Activated CD8-positive, alpha-beta memory T cell treated with anti-CD3 and anti-CD28 coated beads for 48 hours (primary cell): ENCODE results near the gene CCDC92.
A peak's percentile ranks its signal among the peaks of the same experiment; 100 is the strongest.

Source experiments
- DNase-seq, 3 experiments: peaks; one replicate each; pipeline ENCODE4 v3.0.0-alpha.2; 2020; ENCODE audit warnings: low read depth in 2 of 3, low spot score in 2 of 3

The CCDC92 gene

GRCh38 chr12:123937707-123938591 is 34.7 kb downstream of the CCDC92 start:
- peak in 2 of 3 experiments; percentile 23 to 26 for DNase-seq

DNA sequence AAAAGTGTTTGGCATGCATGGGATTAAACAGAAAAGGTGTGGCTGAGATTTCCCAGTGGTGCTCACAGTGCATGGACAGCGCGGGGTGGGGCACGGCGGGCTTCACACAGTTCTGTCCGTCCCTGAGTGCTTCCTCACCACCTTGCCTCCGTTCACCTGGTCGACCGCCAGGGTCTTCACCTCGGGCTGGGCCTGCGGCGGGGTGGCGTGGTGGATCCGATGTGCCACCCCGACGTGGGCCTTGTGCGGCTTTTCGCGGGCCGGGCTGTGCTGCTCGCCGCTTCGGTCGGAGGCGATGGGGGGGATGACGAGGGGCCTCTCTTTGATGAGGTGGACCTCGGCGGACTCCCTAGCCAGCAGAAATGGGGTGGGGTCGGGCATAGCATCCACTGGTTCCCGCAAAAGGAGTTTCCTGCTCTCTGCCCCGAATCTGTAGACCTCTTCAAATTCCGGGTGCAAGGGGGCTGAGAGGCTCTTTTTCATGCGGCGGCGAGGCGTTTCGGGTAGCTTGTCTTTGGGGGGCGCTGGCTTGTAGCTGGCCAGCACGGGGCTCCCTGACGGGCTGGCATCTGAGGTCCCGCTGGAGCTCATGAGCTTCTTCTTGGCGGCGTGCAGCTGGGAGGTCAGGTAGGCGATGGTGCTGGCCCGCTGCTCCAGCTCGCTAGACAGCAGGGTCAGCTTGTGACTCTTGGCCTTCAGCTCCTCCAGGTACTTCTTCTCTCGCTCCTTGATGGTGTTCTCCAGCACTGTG is 35.5 kb downstream of the CCDC92 start:
- no peak for DNase-seq

DNA sequence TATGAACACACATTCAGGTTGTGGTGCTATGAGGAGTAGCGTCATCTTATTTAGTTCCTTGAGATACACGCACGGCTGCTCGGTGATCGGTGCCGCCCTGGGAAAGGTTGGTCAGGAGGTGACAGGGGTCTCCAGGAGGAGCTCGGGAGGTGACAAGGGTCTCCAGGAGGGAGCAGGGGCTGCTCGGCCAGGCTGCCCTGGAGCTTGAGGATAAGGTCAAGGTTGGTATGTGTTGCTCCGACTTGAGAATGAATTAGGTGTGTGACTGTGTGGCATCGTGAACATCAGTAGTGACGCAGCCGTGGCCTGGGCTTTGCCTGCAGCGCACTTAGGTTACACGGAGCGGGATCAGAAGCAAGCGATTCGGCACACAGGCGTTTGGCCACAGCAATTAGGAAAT is 36.2 kb downstream of the CCDC92 start:
- DNase-seq = no peak

GRCh38 chr12:123935956-123936355 is 36.7 kb downstream of the CCDC92 start:
- no peak for DNase-seq

- no peak for DNase-seq
Measured at GRCh38 chr12:123934829-123935228, 37.8 kb downstream of the CCDC92 start.

GRCh38 chr12:123934016-123934620 is 38.5 kb downstream of the CCDC92 start:
- DNase-seq = no peak

- no peak for DNase-seq
Measured at GRCh38 chr12:123933214-123933613, 39.4 kb downstream of the CCDC92 start.

DNA sequence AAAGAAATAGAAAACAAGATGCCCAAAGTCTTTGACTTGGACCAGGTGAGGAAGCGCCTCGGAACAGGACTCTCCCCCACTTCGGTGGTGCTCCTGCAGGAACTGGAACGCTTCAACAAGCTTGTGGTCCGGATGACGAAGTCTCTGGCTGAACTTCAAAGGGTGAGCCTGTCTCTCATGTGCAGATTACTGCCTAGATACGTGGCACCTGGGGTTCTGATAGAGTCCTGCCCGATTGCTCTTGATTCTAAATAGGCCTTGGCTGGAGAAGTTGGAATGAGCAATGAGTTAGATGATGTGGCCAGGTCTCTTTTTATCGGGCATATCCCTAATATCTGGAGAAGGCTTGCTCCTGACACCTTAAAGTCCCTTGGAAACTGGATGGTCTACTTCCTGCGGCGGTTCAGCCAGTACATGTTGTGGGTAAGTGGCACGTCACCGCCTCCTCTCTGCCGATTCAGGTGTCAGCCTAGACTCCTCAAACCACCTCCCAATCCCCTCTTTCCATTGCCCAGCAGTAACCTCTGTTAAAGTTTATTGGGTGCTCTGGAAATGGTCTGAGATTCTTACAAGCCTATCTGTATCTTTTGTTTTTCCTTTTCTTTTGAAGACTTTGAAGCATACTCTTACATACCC is 40.8 kb downstream of the CCDC92 start:
- no peak for DNase-seq

DNA sequence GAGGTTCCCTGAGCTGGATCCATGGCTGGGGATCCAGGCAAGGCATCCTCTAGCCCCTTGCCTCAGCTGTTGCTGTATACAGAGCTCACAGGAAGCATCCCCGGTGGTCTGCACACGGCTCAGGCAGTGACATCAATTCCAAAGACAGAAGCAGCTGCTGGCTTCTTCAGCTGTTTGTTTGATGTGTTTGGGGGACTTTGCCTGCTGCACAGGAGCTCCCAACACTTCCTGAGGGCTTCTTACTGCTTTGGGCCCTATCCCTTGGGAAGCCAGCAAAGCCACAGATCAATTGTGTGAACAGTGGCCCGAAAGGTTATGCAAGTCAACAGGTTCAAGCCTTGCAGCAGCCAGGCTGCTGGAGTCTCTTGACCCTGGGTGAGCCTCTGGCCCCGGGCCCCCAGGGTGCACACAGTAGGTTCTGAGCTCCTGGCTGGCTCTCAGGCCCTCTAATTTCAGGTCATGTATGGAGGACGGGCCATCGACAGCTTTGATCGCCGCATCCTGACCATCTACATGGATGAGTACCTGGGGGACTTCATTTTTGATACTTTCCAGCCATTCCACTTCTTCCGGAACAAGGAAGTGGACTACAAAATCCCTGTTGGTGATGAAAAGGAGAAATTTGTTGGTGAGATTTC is 42.6 kb downstream of the CCDC92 start:
- DNase-seq = no peak

DNA sequence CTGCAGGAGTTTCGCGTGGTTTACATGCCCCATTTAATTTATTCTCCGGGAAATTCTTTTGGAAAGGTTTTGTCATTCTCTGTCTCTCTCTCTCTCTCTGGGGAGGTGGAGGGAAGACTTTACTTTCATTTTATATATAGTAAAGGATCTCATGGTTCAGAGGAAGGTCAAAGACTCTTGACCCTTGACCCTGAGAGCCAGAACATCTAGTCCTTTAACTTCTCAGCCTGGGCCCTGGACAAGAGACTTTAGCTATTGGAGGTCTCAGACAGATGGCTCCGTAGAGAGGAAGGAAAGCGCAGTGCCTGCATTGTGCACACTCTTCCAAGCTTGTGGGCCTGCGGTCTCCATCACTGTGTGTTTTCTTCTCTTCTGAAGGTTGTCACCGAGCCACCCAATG is 43.7 kb downstream of the CCDC92 start:
- DNase-seq = no peak

- no peak for DNase-seq
Measured at GRCh38 chr12:123928274-123928865, 44.3 kb downstream of the CCDC92 start.

GRCh38 chr12:123924539-123924938 is 48.1 kb downstream of the CCDC92 start:
- DNase-seq = no peak

GRCh38 chr12:123923927-123924326 is 48.7 kb downstream of the CCDC92 start:
- DNase-seq = no peak

DNA sequence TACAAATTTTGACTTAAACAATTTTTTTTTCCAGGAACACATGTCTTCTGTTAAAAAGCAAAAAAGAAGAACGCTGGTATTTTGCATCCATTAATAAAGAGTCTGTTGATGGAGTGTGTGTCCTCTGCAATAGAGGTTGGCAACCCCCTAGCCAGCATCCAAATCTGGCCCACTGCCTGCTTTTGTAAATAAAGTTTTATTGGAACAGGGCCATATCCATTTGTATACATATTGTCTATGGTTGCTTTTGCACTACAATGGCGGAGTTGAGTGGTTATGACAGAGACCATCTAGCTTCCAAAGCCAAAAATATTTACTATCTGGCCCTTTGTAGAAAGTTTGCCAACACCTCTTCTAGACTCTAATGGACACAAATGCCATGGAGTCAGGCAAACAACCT is 49.6 kb downstream of the CCDC92 start:
- DNase-seq = no peak

GRCh38 chr12:123919980-123920360 is 52.7 kb downstream of the CCDC92 start:
- no peak for DNase-seq

GRCh38 chr12:123917337-123917850 is 55.2 kb downstream of the CCDC92 start:
- no peak for DNase-seq

- peak in 2 of 3 experiments; percentile 32 to 36 for DNase-seq
Measured at GRCh38 chr12:123916729-123917128, 55.9 kb downstream of the CCDC92 start.

DNA sequence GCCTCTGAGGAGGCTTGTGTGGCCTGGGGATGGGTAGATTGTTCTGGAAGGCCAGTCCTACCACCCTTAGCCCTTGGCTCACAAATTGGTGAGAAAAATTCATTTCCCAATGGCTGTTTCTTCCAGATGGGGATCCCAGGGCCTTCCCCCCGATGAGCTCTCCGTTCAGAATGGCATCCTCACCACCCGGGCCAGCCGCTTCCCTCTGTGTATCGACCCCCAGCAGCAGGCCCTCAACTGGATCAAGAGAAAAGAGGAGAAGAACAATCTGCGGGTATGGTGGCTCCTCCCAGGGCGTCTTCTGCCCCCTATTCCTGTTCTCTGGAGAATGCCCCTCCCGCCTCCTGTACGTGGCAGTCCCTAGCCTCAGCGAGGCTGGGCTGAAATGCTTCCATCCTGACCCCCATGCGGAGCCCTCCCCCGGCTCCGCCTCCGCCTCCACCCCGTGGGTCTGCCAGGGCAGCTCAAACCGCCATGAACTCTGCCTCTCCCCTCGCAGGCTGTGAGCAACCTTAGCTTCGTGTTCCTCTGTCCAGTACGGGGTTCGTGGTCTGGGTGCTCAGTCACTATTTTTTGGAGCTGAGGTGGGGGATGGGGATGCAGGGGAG is 57.8 kb downstream of the CCDC92 start:
- no peak for DNase-seq

- no peak for DNase-seq
Measured at GRCh38 chr12:123912415-123913380, 59.9 kb downstream of the CCDC92 start.
